Nephron progenitor cell (in vitro differentiated cells): ENCODE results near the gene CHI3L1.

Experiments
- DNase-seq: peaks from one replicate; pipeline ENCODE4 v3.0.0; 2021
- H3K27ac Mint-ChIP-seq: 2 replicates; pipeline ENCODE4 v1.8.0; 2021; ENCODE audit warnings: mild to moderate bottlenecking, moderate library complexity, mixed read lengths
- H3K27me3 Mint-ChIP-seq: 2 replicates; pipeline ENCODE4 v1.8.0; 2021; ENCODE audit warnings: mild to moderate bottlenecking, low read depth, mixed read lengths; ENCODE audit not compliant: poor library complexity
- H3K36me3 Mint-ChIP-seq: 2 replicates; pipeline ENCODE4 v1.8.0; 2021; ENCODE audit warnings: low read depth, mixed read lengths
- H3K4me1 Mint-ChIP-seq: 2 replicates; pipeline ENCODE4 v1.8.0; 2021; ENCODE audit warnings: mixed read lengths
- H3K4me3 Mint-ChIP-seq: 2 replicates; pipeline ENCODE4 v1.8.0; 2021; ENCODE audit warnings: mild to moderate bottlenecking, moderate library complexity, mixed read lengths
- H3K9me3 Mint-ChIP-seq: 2 replicates; pipeline ENCODE4 v1.8.0; 2021; ENCODE audit warnings: mild to moderate bottlenecking, moderate library complexity, mixed read lengths
- TF ChIP-seq, protein P1 (sequence below): fragments of 200-600 bp; sonication (generic); IDR thresholded peaks from 2 replicates; pipeline ENCODE4 v1.5.0; 2021; ENCODE audit warnings: antibody characterized with exemption

The CHI3L1 gene

DNA sequence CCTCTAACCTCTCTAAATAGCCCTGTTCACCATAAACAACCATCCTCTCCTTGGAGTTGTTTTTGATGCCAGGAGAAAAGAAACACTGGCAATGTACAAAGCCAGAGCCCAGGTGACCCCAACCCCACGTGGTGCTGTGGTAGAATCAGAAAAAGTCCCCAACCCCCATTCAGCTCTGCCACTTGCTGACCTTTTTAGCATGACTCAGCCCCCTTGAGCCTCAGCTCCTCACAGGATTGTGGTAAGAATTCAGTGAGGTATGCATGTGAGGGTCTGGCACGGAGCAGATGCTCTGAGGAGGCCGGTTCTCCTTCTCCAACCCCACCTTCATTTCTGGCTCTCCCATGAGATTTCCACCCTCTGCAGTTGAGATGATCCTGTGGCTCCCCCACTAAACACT lies 11.1 kb upstream of the CHI3L1 start:
- Mint-ChIP-seq H3K4me3 (no peak overlapping the region), H3K27ac (no peak overlapping the region), H3K36me3 (no peaks in the 10 kb centered on the region), H3K4me1 (peaks cover 12% of the 10 kb centered on the region), H3K9me3 (peaks cover 4% of the 10 kb centered on the region), H3K27me3 (peaks cover 3% of the 10 kb centered on the region)
- TF ChIP-seq, protein P1, sequence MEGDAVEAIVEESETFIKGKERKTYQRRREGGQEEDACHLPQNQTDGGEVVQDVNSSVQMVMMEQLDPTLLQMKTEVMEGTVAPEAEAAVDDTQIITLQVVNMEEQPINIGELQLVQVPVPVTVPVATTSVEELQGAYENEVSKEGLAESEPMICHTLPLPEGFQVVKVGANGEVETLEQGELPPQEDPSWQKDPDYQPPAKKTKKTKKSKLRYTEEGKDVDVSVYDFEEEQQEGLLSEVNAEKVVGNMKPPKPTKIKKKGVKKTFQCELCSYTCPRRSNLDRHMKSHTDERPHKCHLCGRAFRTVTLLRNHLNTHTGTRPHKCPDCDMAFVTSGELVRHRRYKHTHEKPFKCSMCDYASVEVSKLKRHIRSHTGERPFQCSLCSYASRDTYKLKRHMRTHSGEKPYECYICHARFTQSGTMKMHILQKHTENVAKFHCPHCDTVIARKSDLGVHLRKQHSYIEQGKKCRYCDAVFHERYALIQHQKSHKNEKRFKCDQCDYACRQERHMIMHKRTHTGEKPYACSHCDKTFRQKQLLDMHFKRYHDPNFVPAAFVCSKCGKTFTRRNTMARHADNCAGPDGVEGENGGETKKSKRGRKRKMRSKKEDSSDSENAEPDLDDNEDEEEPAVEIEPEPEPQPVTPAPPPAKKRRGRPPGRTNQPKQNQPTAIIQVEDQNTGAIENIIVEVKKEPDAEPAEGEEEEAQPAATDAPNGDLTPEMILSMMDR = no peak
- DNase-seq = no peak

- TF ChIP-seq, protein P1 = no peak
- no peak overlapping the region for H3K4me3 Mint-ChIP-seq
- no peak for DNase-seq
- H3K4me1 Mint-ChIP-seq = peaks cover 12% of the 10 kb centered on the region
- no peak overlapping the region for H3K27ac Mint-ChIP-seq
- peaks cover 4% of the 10 kb centered on the region for H3K9me3 Mint-ChIP-seq
- H3K36me3 Mint-ChIP-seq = no peaks in the 10 kb centered on the region
- H3K27me3 Mint-ChIP-seq = peaks cover 3% of the 10 kb centered on the region
Observed at GRCh38 chr1:203196371-203196770, 9.9 kb upstream of the CHI3L1 start.

- H3K36me3 Mint-ChIP-seq = no peaks in the 10 kb centered on the region
- H3K27ac Mint-ChIP-seq = no peak overlapping the region
- peaks cover 3% of the 10 kb centered on the region for H3K27me3 Mint-ChIP-seq
- H3K4me1 Mint-ChIP-seq = peaks cover 24% of the 10 kb centered on the region
- TF ChIP-seq, protein P1 = no peak
- no peak for DNase-seq
- no peaks in the 10 kb centered on the region for H3K9me3 Mint-ChIP-seq
- no peak overlapping the region for H3K4me3 Mint-ChIP-seq
Observed at GRCh38 chr1:203190949-203191348, 4.4 kb upstream of the CHI3L1 start.

- Mint-ChIP-seq H3K27ac (no peak overlapping the region), H3K36me3 (no peaks in the 10 kb centered on the region), H3K4me3 (no peak overlapping the region), H3K27me3 (peaks cover 3% of the 10 kb centered on the region), H3K9me3 (no peaks in the 10 kb centered on the region), H3K4me1 (peaks cover 34% of the 10 kb centered on the region)
- DNase-seq = no peak
- TF ChIP-seq, protein P1 = no peak
Observed at GRCh38 chr1:203189951-203190352, 3.4 kb upstream of the CHI3L1 start.

DNA sequence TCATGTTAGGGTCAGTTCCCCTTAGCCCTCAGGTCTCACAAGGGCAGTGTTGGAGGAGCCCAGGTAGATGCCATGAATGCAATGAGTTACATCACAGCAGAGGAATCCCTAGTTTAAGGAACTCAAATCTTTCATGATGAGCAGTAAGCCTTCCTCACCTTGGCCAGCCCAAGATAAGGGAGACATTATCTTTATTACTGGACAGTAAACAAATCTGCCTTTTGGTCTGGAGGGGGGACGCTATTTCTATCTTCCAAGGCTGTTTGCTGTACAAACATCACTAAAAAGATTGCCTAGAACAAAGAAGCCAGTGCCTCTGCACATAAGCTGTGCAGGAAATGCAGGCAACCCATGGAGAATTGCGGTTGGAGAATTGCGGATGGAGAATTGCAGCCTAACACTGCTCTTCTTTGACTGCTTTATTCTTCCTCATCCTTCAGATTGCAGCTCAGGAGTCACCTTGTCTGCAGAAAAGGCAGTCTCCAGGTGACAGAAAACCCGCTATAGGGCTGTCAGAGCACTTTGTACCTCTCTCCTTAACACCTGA lies 2.3 kb upstream of the CHI3L1 start:
- H3K36me3 Mint-ChIP-seq = no peaks in the 10 kb centered on the region
- TF ChIP-seq, protein P1 = no peak
- no peaks in the 10 kb centered on the region for H3K9me3 Mint-ChIP-seq
- peaks cover 36% of the 10 kb centered on the region for H3K4me1 Mint-ChIP-seq
- H3K4me3 Mint-ChIP-seq = no peak overlapping the region
- peaks cover 3% of the 10 kb centered on the region for H3K27me3 Mint-ChIP-seq
- no peak overlapping the region for H3K27ac Mint-ChIP-seq
- no peak for DNase-seq

DNA sequence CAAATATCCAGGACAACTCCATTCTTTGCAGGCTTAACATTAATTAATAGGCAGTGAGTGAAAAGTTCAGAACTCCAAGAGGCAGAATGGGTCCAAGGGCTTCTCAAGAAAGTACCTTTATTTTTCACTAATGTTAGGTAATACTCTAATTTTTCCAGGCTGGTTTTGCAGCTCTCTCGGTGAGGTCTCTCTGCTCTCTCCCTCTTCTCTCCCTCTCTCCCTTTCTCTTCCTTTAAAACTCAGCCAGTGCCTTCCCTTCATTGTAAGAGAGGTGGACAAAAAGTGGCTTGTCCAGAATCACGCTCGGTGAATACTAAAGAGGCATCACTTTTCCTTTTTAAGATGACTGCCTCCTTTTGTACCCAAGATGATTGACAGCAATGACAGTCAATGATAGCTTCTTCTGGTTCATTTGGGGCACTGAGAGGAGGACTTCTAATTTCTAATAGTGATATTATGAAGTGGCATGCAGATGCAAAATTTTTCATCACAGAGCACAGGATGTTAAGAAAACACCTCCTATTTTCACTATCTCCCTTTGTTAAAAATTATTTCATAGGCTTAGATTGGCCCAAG lies 1.3 kb upstream of the CHI3L1 start:
- peaks cover 3% of the 10 kb centered on the region for H3K27me3 Mint-ChIP-seq
- H3K9me3 Mint-ChIP-seq = no peaks in the 10 kb centered on the region

More for the DNA sequence above, 1.3 kb upstream of the CHI3L1 start:
- no peak overlapping the region for H3K27ac Mint-ChIP-seq
- peak overlapping the region; percentile 16 for H3K4me3 Mint-ChIP-seq
- H3K4me1 Mint-ChIP-seq = peaks cover 36% of the 10 kb centered on the region
- DNase-seq = no peak
- no peaks in the 10 kb centered on the region for H3K36me3 Mint-ChIP-seq
- TF ChIP-seq, protein P1 = no peak
